SK-N-SH (cell line): ENCODE results near the gene RWDD4. TPM values are rescaled to one million over a fixed set of nuclear protein-coding genes. Genes with fewer than 3 reads are reported as not detected.

ENCODE experiments used
- CTCF ChIA-PET: fragments of 300-600, 350-600 bp; formaldehyde crosslinking; extraction: SDS; loops from one replicate; lab custom pipeline; 2021; lab: Yijun Ruan, JAX
- POLR2A ChIA-PET: fragments of 350-600 bp; sonication (Branson Sonifier 250); formaldehyde crosslinking; extraction: SDS; loops from one replicate; lab custom pipeline; 2020; ENCODE audit warnings: antibody characterized with exemption, inconsistent platforms; lab: Yijun Ruan, JAX
- DNase-seq: peaks from one replicate; pipeline ENCODE4 v3.0.0; 2012
- H2AFZ ChIP-seq: fragments of 200-600 bp; sonication (generic); 2 replicates; pipeline ENCODE4 v1.8.1; 2016; ENCODE audit warnings: antibody characterized with exemption, mild to moderate bottlenecking, low read depth
- H3F3A ChIP-seq: fragments of 200-600 bp; sonication (generic); replicated peaks from 2 replicates; pipeline ENCODE3; 2016; ENCODE audit warnings: antibody characterized with exemption, mild to moderate bottlenecking; ENCODE audit not compliant: insufficient read depth
- H3K27ac ChIP-seq, 2 experiments: fragments of 200-500 bp in 1 of 2; fragments of 200-600 bp in 1 of 2; sonication (Bioruptor generic) in 1 of 2; sonication (generic), shearing (Covaris generic) in 1 of 2; 2 replicates each; pipeline versions ENCODE4 v1.5.1 to v1.6.1; 2014 to 2016; ENCODE audit warnings: low read depth in 2 of 2, inconsistent platforms in 1 of 2, low read length in 1 of 2, mild to moderate bottlenecking in 1 of 2, mixed read lengths in 1 of 2
- H3K27me3 ChIP-seq: fragments of 200-600 bp; sonication (generic), shearing (Covaris generic); 2 replicates; pipeline ENCODE4 v1.6.1; 2016; ENCODE audit warnings: mixed run types; ENCODE audit not compliant: insufficient read depth
- H3K36me3 ChIP-seq, 2 experiments: fragments of 200-500 bp in 1 of 2; fragments of 200-600 bp in 1 of 2; sonication (Bioruptor generic) in 1 of 2; sonication (generic) in 1 of 2; replicated peaks in 1 of 2; 2 replicates each; pipeline versions ENCODE3 to v1.5.1; 2014 to 2016; ENCODE audit warnings: low read length in 1 of 2, mild to moderate bottlenecking in 1 of 2; ENCODE audit not compliant: insufficient read depth in 2 of 2, control insufficient read depth in 1 of 2
- H3K4me1 ChIP-seq, 2 experiments: fragments of 200-500 bp in 1 of 2; fragments of 200-600 bp in 1 of 2; sonication (Bioruptor generic) in 1 of 2; sonication (generic), shearing (Covaris generic) in 1 of 2; 2 replicates each; pipeline versions ENCODE4 v1.5.1 to v1.6.1; 2014 to 2016; ENCODE audit warnings: low read depth in 1 of 2, low read length in 1 of 2, mixed run types in 1 of 2; ENCODE audit not compliant: insufficient read depth in 2 of 2, control insufficient read depth in 1 of 2
- H3K4me2 ChIP-seq: fragments of 200-600 bp; sonication (generic), shearing (Covaris generic); 2 replicates; pipeline ENCODE4 v1.6.1; 2017; ENCODE audit warnings: mixed run types
- H3K4me3 ChIP-seq, 2 experiments: fragments of 200-500 bp in 1 of 2; fragments of 200-600 bp in 1 of 2; sonication (Bioruptor generic) in 1 of 2; sonication (generic), shearing (Covaris generic) in 1 of 2; 2 replicates each; pipeline versions ENCODE4 v1.5.1 to v1.8.1; 2014 to 2016; ENCODE audit warnings: low read depth in 2 of 2, inconsistent platforms in 1 of 2, low read length in 1 of 2, mild to moderate bottlenecking in 1 of 2, mixed read lengths in 1 of 2, moderate library complexity in 1 of 2
- H3K79me2 ChIP-seq: fragments of 200-600 bp; sonication (generic); 2 replicates; pipeline ENCODE4 v1.8.1; 2017; ENCODE audit warnings: mild to moderate bottlenecking; ENCODE audit not compliant: insufficient read depth
- H3K9ac ChIP-seq: fragments of 200-600 bp; sonication (generic); 2 replicates; pipeline ENCODE4 v1.6.1; 2017; ENCODE audit warnings: mixed run types
- H3K9me2 ChIP-seq: fragments of 200-600 bp; sonication (generic); 2 replicates; pipeline ENCODE4 v1.6.1; 2017; ENCODE audit warnings: mixed run types
- H3K9me3 ChIP-seq: fragments of 200-600 bp; sonication (generic); 2 replicates; pipeline ENCODE4 v1.6.1; 2017; ENCODE audit warnings: mixed run types, mild to moderate bottlenecking, moderate library complexity
- H4K20me1 ChIP-seq: fragments of 200-600 bp; sonication (generic); 2 replicates; pipeline ENCODE4 v1.6.1; 2017; ENCODE audit warnings: mild to moderate bottlenecking, mixed run types; ENCODE audit not compliant: insufficient read depth
- CHD2 ChIP-seq: fragments of 150-350 bp; IDR thresholded peaks from 2 replicates; pipeline ENCODE4 v1.6.1; 2018; ENCODE audit warnings: low read length; ENCODE audit not compliant: partially characterized antibody
- EP300 ChIP-seq, 2 experiments: IDR thresholded peaks; 2 replicates each; pipeline versions ENCODE4 v1.4.0 to v1.6.1; 2012; ENCODE audit warnings: borderline replicate concordance in 1 of 2, low read depth in 1 of 2, low read length in 1 of 2
- FOSL2 ChIP-seq: IDR thresholded peaks from 2 replicates; pipeline ENCODE4 v1.4.0; 2012; ENCODE audit warnings: low read depth, mild to moderate bottlenecking, moderate library complexity, borderline replicate concordance
- FOXM1 ChIP-seq: IDR thresholded peaks from 2 replicates; pipeline ENCODE4 v1.4.0; 2012; ENCODE audit warnings: low read depth, mild to moderate bottlenecking
- JUND ChIP-seq: IDR thresholded peaks from 2 replicates; pipeline ENCODE4 v1.4.0; 2012
- MEF2A ChIP-seq: IDR thresholded peaks from 2 replicates; pipeline ENCODE4 v1.4.0; 2012; ENCODE audit warnings: low read depth, borderline replicate concordance
- MXI1 ChIP-seq: IDR thresholded peaks from 2 replicates; pipeline ENCODE4 v1.6.1; 2012; ENCODE audit warnings: mild to moderate bottlenecking, low read depth, low read length, improper control_type of control experiment
- POLR2AphosphoS5 ChIP-seq: IDR thresholded peaks from 2 replicates; pipeline ENCODE4 v1.6.1; 2012; ENCODE audit warnings: low read depth, low read length
- REST ChIP-seq: IDR thresholded peaks from 2 replicates; pipeline ENCODE4 v1.6.1; 2012; ENCODE audit warnings: mild to moderate bottlenecking, low read depth, low read length, moderate library complexity
- RXRA ChIP-seq: IDR thresholded peaks from 2 replicates; pipeline ENCODE4 v1.4.0; 2012; ENCODE audit warnings: low read depth, mild to moderate bottlenecking, borderline replicate concordance
- SMC3 ChIP-seq: IDR thresholded peaks from 2 replicates; pipeline ENCODE4 v1.6.1; 2012; ENCODE audit warnings: low read depth, low read length, improper control_type of control experiment
- TAF1 ChIP-seq: IDR thresholded peaks from 2 replicates; pipeline ENCODE4 v1.6.1; 2012; ENCODE audit warnings: low read depth, mild to moderate bottlenecking, low read length, moderate library complexity, borderline replicate concordance
- YY1 ChIP-seq: IDR thresholded peaks from 2 replicates; pipeline ENCODE4 v1.4.0; 2012; ENCODE audit warnings: low read depth, mild to moderate bottlenecking
- WGBS: methylation state at CpG from one replicate; pipeline ENCODE4 v1.1.6; 2017; ENCODE audit warnings: low lambda C conversion rate; 5-methylcytosine and 5-hydroxymethylcytosine counted together
- polyA plus RNA-seq, 3 experiments: library from polyadenylated mRNA; depleted of rRNA; stranded (reverse); fragments of >200 nt; gene quantifications; 2 replicates each; pipeline ENCODE4 v1.2.3, GENCODE V29; 2012
- TF ChIP-seq, protein P1 (sequence below): fragments of 150-350 bp; IDR thresholded peaks from 2 replicates; pipeline ENCODE4 v1.6.1; 2016; ENCODE audit warnings: mild to moderate bottlenecking, low read depth, low read length

The RWDD4 gene
- polyA plus RNA-seq, 1 of the 3 experiments (the other 2 are of a cell fraction) = 7.7 TPM

DNA sequence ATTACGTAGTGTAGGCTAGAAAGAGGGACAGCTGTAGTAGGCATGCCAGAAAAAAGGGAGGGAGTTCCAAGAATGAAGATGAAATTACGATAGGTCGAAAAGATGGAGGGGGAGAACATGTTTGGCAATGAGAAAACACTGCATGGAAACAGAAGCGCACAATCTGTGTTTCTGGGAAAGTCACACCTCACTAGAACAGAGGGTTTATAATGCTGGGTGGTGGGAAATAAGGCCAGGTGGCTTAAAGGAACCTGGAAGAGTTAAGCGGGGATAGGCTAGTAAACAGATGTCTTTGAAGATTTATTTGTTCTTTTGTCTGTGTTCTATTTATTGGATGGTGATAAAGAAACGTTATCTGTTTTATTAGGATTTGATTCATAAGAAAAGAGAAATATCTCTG is 29.2 kb upstream of the RWDD4 start:
- ChIA-PET CTCF (no interaction called here), POLR2A (no interaction called here)
- no peaks in the 10 kb centered on the region for H3K27me3 ChIP-seq
- no peak overlapping the region for H2AFZ ChIP-seq
- H3K27ac ChIP-seq = no peak overlapping the region
- no peaks in the 10 kb centered on the region for H3K9me2 ChIP-seq
- no peaks in the 10 kb centered on the region for H3K9me3 ChIP-seq
- peaks cover 7% of the 10 kb centered on the region for H3F3A ChIP-seq
- no peak overlapping the region for H3K4me3 ChIP-seq
- H3K4me2 ChIP-seq = no peak overlapping the region
- DNase-seq = no peak
- H3K79me2 ChIP-seq = no peaks in the 10 kb centered on the region
- no peak overlapping the region for H3K9ac ChIP-seq
- no peaks in the 10 kb centered on the region for H4K20me1 ChIP-seq
- H3K36me3 ChIP-seq = peaks cover 56 to 62% of the 10 kb centered on the region in 2 experiments
- 67% methylated on average over 6 of the region's 6 CpGs for WGBS
- H3K4me1 ChIP-seq = no peaks in the 10 kb centered on the region
- TF ChIP-seq YY1 (no peak), RXRA (no peak), FOXM1 (no peak), REST (no peak), FOSL2 (no peak), MXI1 (no peak), CHD2 (no peak), JUND (no peak), POLR2AphosphoS5 (no peak)
- TF ChIP-seq, protein P1, sequence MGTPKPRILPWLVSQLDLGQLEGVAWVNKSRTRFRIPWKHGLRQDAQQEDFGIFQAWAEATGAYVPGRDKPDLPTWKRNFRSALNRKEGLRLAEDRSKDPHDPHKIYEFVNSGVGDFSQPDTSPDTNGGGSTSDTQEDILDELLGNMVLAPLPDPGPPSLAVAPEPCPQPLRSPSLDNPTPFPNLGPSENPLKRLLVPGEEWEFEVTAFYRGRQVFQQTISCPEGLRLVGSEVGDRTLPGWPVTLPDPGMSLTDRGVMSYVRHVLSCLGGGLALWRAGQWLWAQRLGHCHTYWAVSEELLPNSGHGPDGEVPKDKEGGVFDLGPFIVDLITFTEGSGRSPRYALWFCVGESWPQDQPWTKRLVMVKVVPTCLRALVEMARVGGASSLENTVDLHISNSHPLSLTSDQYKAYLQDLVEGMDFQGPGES = no peak

DNA sequence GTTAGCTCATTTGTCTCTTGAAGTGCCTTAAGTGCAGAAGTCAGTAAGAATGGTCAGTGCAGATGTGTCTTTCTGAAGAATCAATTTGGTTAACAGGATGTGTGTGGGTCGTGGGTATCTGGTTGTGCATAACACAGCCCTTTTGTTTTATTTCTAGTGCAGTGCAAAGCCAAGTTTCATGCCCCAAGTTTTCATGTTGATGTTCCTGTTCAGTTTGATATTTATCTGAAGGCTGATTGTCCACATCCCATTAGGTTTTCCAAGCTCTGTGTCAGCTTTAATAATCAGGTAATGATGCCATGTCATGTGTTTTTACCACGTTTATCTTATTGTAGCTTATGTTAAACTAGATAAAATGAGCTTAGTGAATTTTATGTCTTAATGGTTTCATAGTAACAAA is 27.5 kb upstream of the RWDD4 start:
- peaks cover 51 to 63% of the 10 kb centered on the region in 2 experiments for H3K36me3 ChIP-seq

More for the DNA sequence above, 27.5 kb upstream of the RWDD4 start:
- H3F3A ChIP-seq = peaks cover 3% of the 10 kb centered on the region
- TF ChIP-seq SMC3 (no peak), FOXM1 (no peak), EP300 (IDR thresholded peaks at IDR 0.05; ENCODE audit: borderline replicate concordance in 1 of 2, low read depth in 1 of 2, low read length in 1 of 2) (no peak), MEF2A (no peak), TAF1 (no peak)
- TF ChIP-seq, protein P1 = no peak
- TF ChIP-seq, all 33 proteins: peak for 0
- Histone ChIP-seq H3K27me3 (no peaks in the 10 kb centered on the region), H3K27ac (no peak overlapping the region), H2AFZ (no peak overlapping the region), H3K9me2 (no peaks in the 10 kb centered on the region), H3K4me3 (no peak overlapping the region), H3K4me1 (no peaks in the 10 kb centered on the region), H4K20me1 (no peaks in the 10 kb centered on the region), H3K79me2 (no peaks in the 10 kb centered on the region), H3K9me3 (no peaks in the 10 kb centered on the region), H3K9ac (no peak overlapping the region), H3K4me2 (no peak overlapping the region)
- DNase-seq = no peak
- POLR2A ChIA-PET = no interaction called here
- CTCF ChIA-PET = interaction anchor here (0.6 kb wide), 1 partner anchor 8 kb away, joined by 3 read pairs; no protein-coding TSS in a partner anchor
- 73% methylated on average over 2 of the region's 2 CpGs for WGBS
